GM12891 (cell line): Measurements from ENCODE around the gene GFM2.
"Not testable (repeated sequence)": the region's sequence is repeated elsewhere in the genome, so short reads cannot be mapped to it uniquely, and the experiment has no call there.

ENCODE experiments used
- POLR2A ChIP-seq: IDR thresholded peaks from 2 replicates; pipeline ENCODE4 v1.6.1; 2011; ENCODE audit warnings: low read depth, low read length, control low read depth
- TAF1 ChIP-seq: IDR thresholded peaks from 2 replicates; pipeline ENCODE4 v1.6.1; 2011; ENCODE audit warnings: low read depth, low read length, control low read depth

DNA sequence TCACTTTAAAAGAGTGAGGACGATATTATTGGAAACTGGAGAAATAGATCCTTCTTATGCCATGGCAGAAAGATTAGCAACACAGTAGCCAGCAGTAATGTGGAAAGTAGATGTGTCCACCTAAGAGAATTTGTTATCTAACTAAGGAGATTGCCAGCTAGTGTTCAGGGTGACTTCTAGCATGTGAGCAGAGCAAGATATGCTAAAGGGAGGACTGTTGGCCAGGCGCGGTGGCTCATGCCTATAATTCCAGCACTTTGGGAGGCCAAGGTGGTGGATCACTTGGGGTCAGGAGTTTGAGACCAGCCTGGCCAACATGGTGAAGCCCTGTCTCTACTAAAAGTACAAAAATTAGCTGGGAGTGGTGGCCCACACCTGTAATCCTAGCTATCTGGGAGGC is 87.6 kb downstream of the GFM2 start:
- not testable (repeated sequence) for TF ChIP-seq POLR2A, TAF1
